ENCODE data around the gene INO80B.
"Not testable (repeated sequence)": the region's sequence is repeated elsewhere in the genome, so short reads cannot be mapped to it uniquely, and the experiment has no call there.

INO80B gene

DNA sequence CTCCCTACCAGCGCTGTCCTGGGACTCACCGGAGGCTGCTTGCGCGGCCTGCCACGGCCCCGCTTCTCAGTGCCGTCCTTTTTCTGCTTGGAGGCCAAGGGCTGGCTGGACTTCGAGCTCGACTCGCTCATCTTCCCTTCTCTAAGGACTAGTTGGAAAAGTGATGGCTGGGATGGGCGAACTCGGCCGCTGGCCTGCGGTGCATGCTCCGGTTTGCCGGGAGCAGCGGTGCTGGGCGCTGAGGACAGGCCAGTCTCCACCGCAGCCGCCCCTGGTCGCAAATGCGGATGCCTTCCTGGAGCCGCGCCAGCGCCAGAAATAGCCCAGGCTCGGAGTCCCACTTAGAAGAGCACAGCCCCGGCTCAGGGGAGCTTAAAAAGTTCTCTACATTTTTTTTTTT lies 36.6 kb upstream of the INO80B start:
- TF ChIP-seq, protein P1, sequence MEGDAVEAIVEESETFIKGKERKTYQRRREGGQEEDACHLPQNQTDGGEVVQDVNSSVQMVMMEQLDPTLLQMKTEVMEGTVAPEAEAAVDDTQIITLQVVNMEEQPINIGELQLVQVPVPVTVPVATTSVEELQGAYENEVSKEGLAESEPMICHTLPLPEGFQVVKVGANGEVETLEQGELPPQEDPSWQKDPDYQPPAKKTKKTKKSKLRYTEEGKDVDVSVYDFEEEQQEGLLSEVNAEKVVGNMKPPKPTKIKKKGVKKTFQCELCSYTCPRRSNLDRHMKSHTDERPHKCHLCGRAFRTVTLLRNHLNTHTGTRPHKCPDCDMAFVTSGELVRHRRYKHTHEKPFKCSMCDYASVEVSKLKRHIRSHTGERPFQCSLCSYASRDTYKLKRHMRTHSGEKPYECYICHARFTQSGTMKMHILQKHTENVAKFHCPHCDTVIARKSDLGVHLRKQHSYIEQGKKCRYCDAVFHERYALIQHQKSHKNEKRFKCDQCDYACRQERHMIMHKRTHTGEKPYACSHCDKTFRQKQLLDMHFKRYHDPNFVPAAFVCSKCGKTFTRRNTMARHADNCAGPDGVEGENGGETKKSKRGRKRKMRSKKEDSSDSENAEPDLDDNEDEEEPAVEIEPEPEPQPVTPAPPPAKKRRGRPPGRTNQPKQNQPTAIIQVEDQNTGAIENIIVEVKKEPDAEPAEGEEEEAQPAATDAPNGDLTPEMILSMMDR (IDR thresholded peaks at IDR 0.05; ENCODE audit: low read depth, low read length, missing control alignments) = no peak
- no peaks in the 10 kb centered on the region for H3K36me3 ChIP-seq (replicated peaks)
- in situ Hi-C loops (cut with HindIII; ENCODE audit: low pct_ligation_motif_present, low sequenced_read_pairs) = no loop called here
- H3K27ac ChIP-seq = no peak overlapping the region
- H3K4me3 ChIP-seq (ENCODE audit: low read depth, low read length) = no peak overlapping the region
- no peaks in the 10 kb centered on the region for H3K27me3 ChIP-seq (replicated peaks)
- DNase-seq = no peak

DNA sequence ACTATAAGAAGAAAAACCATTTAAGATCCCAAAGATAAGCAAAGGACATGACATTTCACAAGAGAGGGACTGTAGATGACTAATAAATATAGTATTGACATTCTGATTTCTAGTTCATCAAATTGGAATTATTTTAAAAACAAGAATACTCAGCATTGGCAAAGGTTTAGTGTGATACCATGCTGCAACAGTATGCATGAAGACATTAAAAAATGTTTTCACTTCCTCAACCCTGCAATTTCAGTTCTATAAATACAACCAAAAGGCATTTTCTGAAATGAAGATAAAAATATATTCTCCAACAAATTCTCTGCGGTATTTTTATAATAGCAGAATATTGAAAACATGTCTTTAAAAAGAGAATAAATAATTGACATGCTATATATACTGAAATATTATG lies 35.5 kb upstream of the INO80B start:
- TF ChIP-seq, protein P1 (IDR thresholded peaks at IDR 0.05; ENCODE audit: low read depth, low read length, missing control alignments) = no peak
- DNase-seq = no peak
- Histone ChIP-seq H3K4me3 (ENCODE audit: low read depth, low read length) (no peak overlapping the region), H3K36me3 (replicated peaks) (no peaks in the 10 kb centered on the region), H3K27ac (no peak overlapping the region), H3K27me3 (replicated peaks) (no peaks in the 10 kb centered on the region)
- in situ Hi-C loops (cut with HindIII; ENCODE audit: low pct_ligation_motif_present, low sequenced_read_pairs) = no loop called here

DNA sequence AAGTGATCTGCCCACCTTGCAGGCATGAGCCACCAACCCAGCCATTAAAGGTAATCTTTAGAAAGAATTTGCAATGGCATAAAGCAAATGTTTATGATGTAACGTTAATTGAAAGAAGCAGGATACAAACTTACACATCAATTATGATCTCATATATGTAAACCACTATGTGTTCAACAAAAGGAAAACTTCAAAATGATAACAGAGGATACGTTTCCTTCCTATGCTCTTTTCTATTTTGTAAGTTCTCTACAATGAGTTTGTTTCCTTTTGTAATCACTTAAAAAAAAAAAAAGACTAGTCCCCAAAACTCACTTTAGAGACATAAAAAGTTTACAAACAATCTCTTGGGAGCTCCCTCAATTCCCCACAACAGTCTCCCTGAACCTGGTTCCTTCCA lies 34.9 kb upstream of the INO80B start:
- in situ Hi-C loops (cut with HindIII; ENCODE audit: low pct_ligation_motif_present, low sequenced_read_pairs) = no loop called here
- no peak for DNase-seq
- Histone ChIP-seq H3K36me3 (replicated peaks) (no peaks in the 10 kb centered on the region), H3K4me3 (ENCODE audit: low read depth, low read length) (no peak overlapping the region), H3K27ac (no peak overlapping the region), H3K27me3 (replicated peaks) (no peaks in the 10 kb centered on the region)
- TF ChIP-seq, protein P1 (IDR thresholded peaks at IDR 0.05; ENCODE audit: low read depth, low read length, missing control alignments) = no peak

DNA sequence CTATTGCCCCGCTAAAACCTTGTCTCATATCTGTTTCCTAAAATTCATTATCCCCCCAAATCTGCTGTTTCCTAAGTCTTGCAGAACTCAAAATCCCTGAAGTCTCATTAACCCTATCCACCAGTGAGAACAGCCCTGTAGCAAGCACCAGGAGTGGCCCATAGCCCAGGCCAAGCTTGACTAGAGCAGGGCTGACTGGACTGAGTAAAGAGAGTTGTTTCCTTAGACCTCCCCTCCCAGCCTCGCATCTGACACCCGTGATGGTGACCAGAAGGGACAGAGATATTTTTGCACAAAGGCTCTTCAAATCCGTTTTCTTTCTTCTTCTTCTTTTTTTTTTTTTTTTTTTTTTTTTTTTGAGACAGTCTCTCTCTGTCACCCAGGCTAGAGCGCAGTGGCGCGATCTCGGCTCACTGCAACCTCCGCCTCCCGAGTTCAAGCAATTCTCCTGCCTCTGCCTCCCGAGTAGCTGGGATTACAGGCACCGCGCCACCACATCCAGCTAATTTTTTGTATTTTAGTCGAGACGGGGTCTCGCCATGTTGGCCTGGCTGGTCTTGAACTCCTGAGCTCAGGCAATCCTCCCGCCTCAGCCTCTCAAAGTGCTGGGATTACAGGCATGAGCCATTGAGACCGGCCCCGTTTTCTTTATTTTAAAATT lies 34.3 kb upstream of the INO80B start:
- H3K36me3 ChIP-seq (replicated peaks); in situ Hi-C loops (cut with HindIII; ENCODE audit: low pct_ligation_motif_present, low sequenced_read_pairs); DNase-seq; H3K4me3 ChIP-seq (ENCODE audit: low read depth, low read length); H3K27ac ChIP-seq; H3K27me3 ChIP-seq (replicated peaks): not testable (repeated sequence)

DNA sequence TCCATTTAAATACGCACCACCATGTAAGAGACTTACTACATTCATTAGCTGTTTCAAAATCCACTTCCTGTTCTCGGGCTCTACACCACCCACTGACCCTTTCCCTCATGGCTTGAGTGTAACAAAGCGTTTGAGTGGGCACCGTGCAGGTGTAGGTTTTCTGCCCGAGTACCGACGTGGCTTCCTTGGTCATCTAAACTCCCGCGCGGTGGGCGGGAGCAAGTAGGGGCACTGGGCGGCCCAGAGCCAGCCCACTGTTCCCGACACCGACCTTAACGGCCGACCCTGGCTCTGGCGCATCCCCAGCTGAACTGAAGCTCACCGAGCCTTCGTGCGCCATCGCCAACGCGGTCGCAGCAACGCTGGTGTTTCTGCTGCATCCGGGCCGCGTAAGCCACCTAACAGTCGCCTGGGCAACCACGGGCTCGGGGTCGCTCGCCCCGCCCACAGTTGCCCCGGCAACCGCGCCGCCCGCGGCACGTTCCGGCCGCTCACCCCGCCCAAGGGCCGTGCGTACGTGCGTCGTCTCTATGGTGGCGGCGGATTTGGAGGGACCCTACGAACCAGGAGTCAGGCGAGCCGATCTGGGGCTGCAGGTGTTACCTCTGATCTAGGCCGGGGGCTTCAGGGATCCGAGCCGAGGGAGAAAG lies 33.5 kb upstream of the INO80B start, which contains the start of the genes C2orf81 and WDR54:
Gene C2orf81, minus strand, starts transcription at position 399 of the 650 bp plus-strand sequence. Its CDS starts 59 bp downstream, at position 340.
Gene WDR54, plus strand, starts transcription at position 510 of the 650 bp plus-strand sequence. CDS start 424 bp downstream, outside the sequence.
- Histone ChIP-seq H3K36me3 (replicated peaks) (peaks cover 9% of the 10 kb centered on the region), H3K27me3 (replicated peaks) (no peaks in the 10 kb centered on the region), H3K27ac (peak within 1 kb of the TSS; percentile 56), H3K4me3 (ENCODE audit: low read depth, low read length) (peak within 1 kb of the TSS; percentile 80)
- TF ChIP-seq, protein P1 (IDR thresholded peaks at IDR 0.05; ENCODE audit: low read depth, low read length, missing control alignments) = no peak
- DNase-seq = peak; percentile 77
- in situ Hi-C loops (cut with HindIII; ENCODE audit: low pct_ligation_motif_present, low sequenced_read_pairs) = no loop called here

DNA sequence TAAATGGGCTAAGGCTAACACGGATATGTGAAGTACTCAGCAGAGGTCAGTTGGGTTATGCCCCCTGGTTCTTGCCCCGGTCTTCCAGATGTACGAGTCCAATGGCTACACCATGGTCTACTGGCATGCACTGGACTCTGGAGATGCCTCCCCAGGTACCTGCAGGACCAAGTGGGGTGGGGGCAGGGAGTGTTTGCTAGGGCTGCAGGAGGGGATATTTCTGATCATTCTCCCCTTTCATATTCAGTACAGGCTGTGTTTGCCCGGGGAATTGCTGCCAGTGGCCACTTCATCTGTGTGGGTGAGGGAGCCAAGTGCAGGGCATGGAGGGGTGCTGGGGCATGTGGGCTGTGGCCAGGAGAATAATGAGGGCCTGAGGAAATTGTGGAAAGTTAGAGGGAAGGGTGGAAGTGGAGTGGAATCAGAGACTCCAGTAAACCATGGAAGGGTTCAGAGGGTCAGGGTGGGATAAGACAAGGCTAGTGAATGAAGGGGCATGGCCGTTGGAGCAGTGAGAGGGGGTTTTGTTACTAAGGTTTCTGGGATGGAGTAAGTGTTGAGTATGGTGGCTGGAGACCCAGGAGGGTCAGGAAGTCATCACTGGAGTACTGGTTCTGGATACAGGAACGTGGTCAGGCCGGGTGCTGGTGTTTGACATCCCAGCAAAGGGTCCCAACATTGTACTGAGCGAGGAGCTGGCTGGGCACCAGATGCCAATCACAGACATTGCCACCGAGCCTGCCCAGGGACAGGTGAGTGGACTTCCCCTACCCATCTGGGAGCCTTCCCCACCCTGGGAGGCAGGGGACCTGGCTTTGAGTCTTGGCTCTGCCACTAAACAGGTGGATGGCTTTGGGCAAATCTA lies 31.4 kb upstream of the INO80B start:
- Histone ChIP-seq H3K27me3 (replicated peaks) (no peaks in the 10 kb centered on the region), H3K27ac (no peak overlapping the region), H3K4me3 (ENCODE audit: low read depth, low read length) (no peak overlapping the region), H3K36me3 (replicated peaks) (peaks cover 25% of the 10 kb centered on the region)
- TF ChIP-seq, protein P1 (IDR thresholded peaks at IDR 0.05; ENCODE audit: low read depth, low read length, missing control alignments) = no peak
- in situ Hi-C loops (cut with HindIII; ENCODE audit: low pct_ligation_motif_present, low sequenced_read_pairs) = no loop called here
- no peak for DNase-seq
